HFFc6 (cell line): ENCODE results near the gene ANKRD13D. TPM values are rescaled to one million over a fixed set of nuclear protein-coding genes. Genes with fewer than 3 reads are reported as not detected.

Source experiments
- DNase-seq: peaks from one replicate; pipeline ENCODE4 v3.0.0-alpha.2; 2018
- H3K27ac Mint-ChIP-seq: 2 replicates; pipeline ENCODE4 v1.8.0; 2020; ENCODE audit warnings: mild to moderate bottlenecking, mixed read lengths
- H3K27me3 Mint-ChIP-seq: 2 replicates; pipeline ENCODE4 v1.8.0; 2021; ENCODE audit warnings: mild to moderate bottlenecking, moderate library complexity, mixed read lengths; ENCODE audit not compliant: insufficient read depth
- H3K36me3 Mint-ChIP-seq: 2 replicates; pipeline ENCODE4 v1.8.0; 2021; ENCODE audit warnings: low read depth, mixed read lengths
- H3K4me1 Mint-ChIP-seq: 2 replicates; pipeline ENCODE4 v1.8.0; 2020; ENCODE audit warnings: low read depth, mixed read lengths
- H3K4me3 Mint-ChIP-seq: 2 replicates; pipeline ENCODE4 v1.8.0; 2020; ENCODE audit warnings: mild to moderate bottlenecking, moderate library complexity, mixed read lengths
- H3K9me3 Mint-ChIP-seq: 2 replicates; pipeline ENCODE4 v1.8.0; 2020; ENCODE audit warnings: mild to moderate bottlenecking, mixed read lengths
- total RNA-seq, 6 experiments: library from RNA; stranded (reverse); fragmentation: NEBNext Ultra II Directional; extraction: Animal tissue kit (Norgen Biotek cat#: 25700); gene quantifications; 2 replicates in 1 of 6; 3 replicates in 5 of 6; pipeline ENCODE4 v1.2.3, GENCODE V29; 2021
- TF ChIP-seq, protein P1 (sequence below): fragments of 200-600 bp; sonication (generic); IDR thresholded peaks from 2 replicates; pipeline ENCODE4 v1.5.0; 2021; ENCODE audit warnings: antibody characterized with exemption, mild to moderate bottlenecking

The ANKRD13D gene
- total RNA-seq, 6 experiments from 2014 or later, result 24.7 to 34.6 (median 26.4) TPM

GRCh38 chr11:67266449-67267187, 22.5 kb upstream of the ANKRD13D start, which contains the start of gene GRK2:
Gene GRK2 (plus strand): TSS chr11:67266473. CDS start chr11:67266700, 227 bp downstream.
- Mint-ChIP-seq H3K4me1 (peaks cover 62% of the 10 kb centered on the region), H3K27me3 (no peaks in the 10 kb centered on the region; the same call in 1 of the 2 replicates), H3K36me3 (no peaks in the 10 kb centered on the region; the same call in 1 of the 2 replicates), H3K27ac (peak within 1 kb of the TSS; percentile 66), H3K9me3 (no peaks in the 10 kb centered on the region), H3K4me3 (peak within 1 kb of the TSS; percentile 98)
- TF ChIP-seq, protein P1, sequence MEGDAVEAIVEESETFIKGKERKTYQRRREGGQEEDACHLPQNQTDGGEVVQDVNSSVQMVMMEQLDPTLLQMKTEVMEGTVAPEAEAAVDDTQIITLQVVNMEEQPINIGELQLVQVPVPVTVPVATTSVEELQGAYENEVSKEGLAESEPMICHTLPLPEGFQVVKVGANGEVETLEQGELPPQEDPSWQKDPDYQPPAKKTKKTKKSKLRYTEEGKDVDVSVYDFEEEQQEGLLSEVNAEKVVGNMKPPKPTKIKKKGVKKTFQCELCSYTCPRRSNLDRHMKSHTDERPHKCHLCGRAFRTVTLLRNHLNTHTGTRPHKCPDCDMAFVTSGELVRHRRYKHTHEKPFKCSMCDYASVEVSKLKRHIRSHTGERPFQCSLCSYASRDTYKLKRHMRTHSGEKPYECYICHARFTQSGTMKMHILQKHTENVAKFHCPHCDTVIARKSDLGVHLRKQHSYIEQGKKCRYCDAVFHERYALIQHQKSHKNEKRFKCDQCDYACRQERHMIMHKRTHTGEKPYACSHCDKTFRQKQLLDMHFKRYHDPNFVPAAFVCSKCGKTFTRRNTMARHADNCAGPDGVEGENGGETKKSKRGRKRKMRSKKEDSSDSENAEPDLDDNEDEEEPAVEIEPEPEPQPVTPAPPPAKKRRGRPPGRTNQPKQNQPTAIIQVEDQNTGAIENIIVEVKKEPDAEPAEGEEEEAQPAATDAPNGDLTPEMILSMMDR, result no peak
- DNase-seq, result no peak

DNA sequence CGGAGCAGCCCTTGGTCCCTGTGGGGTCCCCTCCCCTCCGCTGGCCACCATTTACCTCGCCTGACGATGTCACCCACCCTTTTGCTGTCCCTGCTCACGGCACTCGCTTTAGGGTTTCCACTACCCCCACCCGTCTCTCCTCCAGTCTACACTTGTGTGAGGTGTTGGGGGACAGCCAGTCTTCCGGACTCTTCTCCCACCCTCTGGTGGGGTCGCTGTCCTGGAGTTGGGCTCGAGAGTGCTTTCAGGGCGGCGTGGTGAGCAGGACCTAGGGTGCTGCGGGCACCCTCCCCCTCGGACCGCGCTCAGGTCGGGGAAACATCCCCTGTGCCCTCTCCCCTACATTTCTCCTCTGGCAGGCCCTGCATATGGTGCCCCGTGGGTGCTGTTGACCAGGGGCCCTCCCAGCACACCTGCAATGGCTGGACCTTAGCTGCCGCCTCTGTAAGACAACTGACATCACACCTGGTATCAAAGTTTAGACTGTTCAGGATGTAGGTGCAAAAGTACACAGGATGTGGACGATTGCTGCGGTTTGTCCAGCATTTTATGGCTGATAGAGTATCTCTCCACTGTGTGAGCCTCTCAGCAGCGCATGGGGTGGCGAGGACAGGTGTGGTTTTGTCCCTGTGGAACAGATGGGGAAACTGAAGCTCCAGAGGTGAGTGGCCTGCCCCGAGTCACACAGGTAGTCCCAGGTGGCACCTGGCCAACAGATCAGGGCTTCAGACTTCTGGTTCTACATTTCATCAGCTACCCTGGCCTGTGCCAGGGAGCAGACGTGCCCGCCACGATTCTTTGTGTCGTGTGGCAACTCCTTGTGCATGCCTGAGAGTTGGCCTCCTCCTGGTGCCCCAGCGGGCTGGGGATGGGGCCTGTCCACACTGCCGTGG, 21.7 kb upstream of the ANKRD13D start:
- DNase-seq, result no peak
- Mint-ChIP-seq H3K27ac (peak overlapping the region; percentile 66), H3K36me3 (no peaks in the 10 kb centered on the region; the same call in 1 of the 2 replicates), H3K4me1 (peaks cover 54% of the 10 kb centered on the region), H3K9me3 (no peaks in the 10 kb centered on the region), H3K27me3 (no peaks in the 10 kb centered on the region; the same call in 1 of the 2 replicates), H3K4me3 (peak overlapping the region; percentile 98)
- TF ChIP-seq, protein P1, result peak; percentile 31; the same call in 1 of the 2 replicates

GRCh38 chr11:67268081-67268961, 20.8 kb upstream of the ANKRD13D start:
- peaks cover 45% of the 10 kb centered on the region for H3K4me1 Mint-ChIP-seq
- H3K36me3 Mint-ChIP-seq, result no peaks in the 10 kb centered on the region; the same call in 1 of the 2 replicates
- no peak for DNase-seq
- peak overlapping the region; percentile 98 for H3K4me3 Mint-ChIP-seq
- H3K27me3 Mint-ChIP-seq, result no peaks in the 10 kb centered on the region; the same call in 1 of the 2 replicates
- TF ChIP-seq, protein P1, result no peak
- no peaks in the 10 kb centered on the region for H3K9me3 Mint-ChIP-seq
- H3K27ac Mint-ChIP-seq, result no peak overlapping the region

DNA sequence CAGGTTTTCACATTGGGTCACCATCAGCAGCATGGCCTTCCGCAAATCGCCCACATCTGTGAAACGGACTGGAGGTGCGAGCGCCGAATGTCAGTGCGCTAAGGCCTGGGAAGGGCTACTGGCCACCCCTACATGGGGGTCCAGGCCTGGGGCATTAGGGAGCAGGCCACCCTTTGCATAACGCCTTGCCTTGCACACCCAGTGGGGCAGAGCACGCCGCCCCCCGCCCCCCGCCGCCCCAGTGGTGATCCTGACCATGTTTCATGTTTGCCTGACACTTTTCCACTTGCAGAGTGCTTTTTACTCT, 20.2 kb upstream of the ANKRD13D start:
- Mint-ChIP-seq H3K4me3 (no peak overlapping the region), H3K36me3 (no peaks in the 10 kb centered on the region; the same call in 1 of the 2 replicates), H3K4me1 (peaks cover 43% of the 10 kb centered on the region), H3K27me3 (no peaks in the 10 kb centered on the region; the same call in 1 of the 2 replicates), H3K27ac (no peak overlapping the region), H3K9me3 (no peaks in the 10 kb centered on the region)
- TF ChIP-seq, protein P1, result no peak
- no peak for DNase-seq
